Body of pancreas (tissue), 4 donors: ENCODE data around the gene MTTP. TPM values are rescaled to one million over a fixed set of nuclear protein-coding genes. Genes with fewer than 3 reads are reported as not detected.
A peak's percentile ranks its signal among the peaks of the same experiment; 100 is the strongest.

ENCODE experiments used
- ATAC-seq: fragments of 150-250 bp; one replicate; pipeline ENCODE4 v1.9.1; 2016
- DNase-seq, 4 donors: peaks; one replicate each; pipeline ENCODE4 v3.0.0-alpha.2; 2019
- H3K27ac ChIP-seq, 4 donors: fragments of 200-600 bp; sonication (generic); 1 replicate in 3 of 4; 2 replicates in 1 of 4; pipeline versions ENCODE4 v1.5.1 to v1.6.1; 2016 to 2019; ENCODE audit warnings: mild to moderate bottlenecking in 1 of 4, mixed read lengths in 1 of 4, moderate library complexity in 1 of 4
- H3K27me3 ChIP-seq, 2 donors: fragments of 200-600 bp; sonication (generic); one replicate each; pipeline ENCODE4 v1.6.0; 2016; ENCODE audit warnings: mild to moderate bottlenecking in 1 of 2
- H3K36me3 ChIP-seq, 2 donors: fragments of 200-600 bp; sonication (generic); replicated peaks in 1 of 2; 2 replicates each; pipeline ENCODE4 v1.5.1; 2016; ENCODE audit warnings: low read depth in 2 of 2; ENCODE audit not compliant: insufficient read depth in 1 of 2
- H3K4me1 ChIP-seq: fragments of 200-600 bp; sonication (generic); one replicate; pipeline ENCODE4 v1.6.0; 2016
- H3K4me3 ChIP-seq, 2 donors: fragments of 200-600 bp; sonication (generic); 1 replicate in 1 of 2; 2 replicates in 1 of 2; pipeline ENCODE4 v1.5.1; 2016 to 2019
- H3K9me3 ChIP-seq, 3 donors: fragments of 200-600 bp; sonication (generic); 1 replicate in 2 of 3; 2 replicates in 1 of 3; pipeline ENCODE4 v1.5.1; 2016
- CTCF ChIP-seq, 7 experiments: fragments of 450-650 bp in 4 of 7; fragments of 200-600 bp in 3 of 7; sonication (generic) in 3 of 7; IDR thresholded peaks; one replicate each; pipeline ENCODE4 v1.5.1; 2016 to 2019; ENCODE audit warnings: antibody characterized with exemption in 7 of 7
- POLR2A ChIP-seq, 3 donors: fragments of 450-650 bp; IDR thresholded peaks; one replicate each; pipeline ENCODE4 v1.6.1; 2016; ENCODE audit warnings: antibody characterized with exemption in 3 of 3, mild to moderate bottlenecking in 2 of 3
- whole genome bisulfite sequencing, 2 donors: methylation state at CpG; one replicate each; pipeline ENCODE4 v1.1.5; 2017; 5-methylcytosine and 5-hydroxymethylcytosine counted together
- intact Hi-C: fragments of 100-400 bp; cut with DNase I; formaldehyde crosslinking; loops from one replicate; pipeline ENCODE4 v1.15.1; 2023
- total RNA-seq, 2 donors: library from RNA; depleted of rRNA; stranded (reverse); fragments of >200 nt; gene quantifications; one replicate each; pipeline ENCODE4 v1.1.0, GENCODE V29; 2016

The MTTP gene
- total RNA-seq, 2 donors from 2014 or later: not detected

- 30 to 48% methylated on average over 1 of the region's 1 CpG for WGBS, 2 donors
- no peak overlapping the region for H3K27ac ChIP-seq
- H3K4me1 ChIP-seq: peaks cover 50% of the 10 kb centered on the region
- H3K9me3 ChIP-seq: no peaks in the 10 kb centered on the region
- ATAC-seq (peak; percentile 39), DNase-seq (no peak)
- H3K4me3 ChIP-seq: no peak overlapping the region
- intact Hi-C loops: no loop called here
- no peak for TF ChIP-seq CTCF (IDR thresholded peaks at IDR 0.05)
- TF ChIP-seq POLR2A (IDR thresholded peaks at IDR 0.05): no peak
- H3K27me3 ChIP-seq: no peaks in the 10 kb centered on the region
- no peaks in the 10 kb centered on the region for H3K36me3 ChIP-seq
Measured at GRCh38 chr4:99665983-99666382, 91.4 kb downstream of the MTTP start.

GRCh38 chr4:99668472-99668871 is 93.8 kb downstream of the MTTP start:
- Histone ChIP-seq H3K36me3 (no peaks in the 10 kb centered on the region), H3K4me1 (peaks cover 54% of the 10 kb centered on the region), H3K27me3 (no peaks in the 10 kb centered on the region), H3K4me3 (no peak overlapping the region), H3K9me3 (peaks cover 0 to 8% (median 0%) of the 10 kb centered on the region in 3 donors), H3K27ac (peak overlapping the region; percentile 17 to 68 (median 47))
- TF ChIP-seq POLR2A (IDR thresholded peaks at IDR 0.05) (no peak), CTCF (IDR thresholded peaks at IDR 0.05) (no peak)
- 24 to 67% methylated on average over 1 of the region's 1 CpG for whole genome bisulfite sequencing, 2 donors
- ATAC-seq (peak; percentile 77), DNase-seq (peak; percentile 62 to 85 (median 74))
- intact Hi-C loops: no loop called here

- no peak for DNase-seq
- H3K27ac ChIP-seq: peak overlapping the region; percentile 11 to 68 (median 47)
- WGBS, 2 donors: 50 to 51% methylated on average over 1 of the region's 1 CpG
- H3K9me3 ChIP-seq: peaks cover 0 to 8% (median 0%) of the 10 kb centered on the region in 3 donors
- intact Hi-C loops: no loop called here
- no peak overlapping the region for H3K4me3 ChIP-seq
- peaks cover 54% of the 10 kb centered on the region for H3K4me1 ChIP-seq
- H3K36me3 ChIP-seq: no peaks in the 10 kb centered on the region
- no peak for TF ChIP-seq CTCF (IDR thresholded peaks at IDR 0.05)
- no peak for TF ChIP-seq POLR2A (IDR thresholded peaks at IDR 0.05)
- no peaks in the 10 kb centered on the region for H3K27me3 ChIP-seq
- no peak for ATAC-seq
Measured at GRCh38 chr4:99669084-99669483, 94.5 kb downstream of the MTTP start.

GRCh38 chr4:99670409-99671073 is 95.9 kb downstream of the MTTP start:
- H3K4me3 ChIP-seq: no peak overlapping the region
- 47 to 54% methylated on average over 5 of the region's 5 CpGs for WGBS, 2 donors
- ATAC-seq: peak; percentile 87

More at GRCh38 chr4:99670409-99671073, 95.9 kb downstream of the MTTP start:
- intact Hi-C loops: no loop called here
- TF ChIP-seq CTCF (IDR thresholded peaks at IDR 0.05): no peak
- no peak for TF ChIP-seq POLR2A (IDR thresholded peaks at IDR 0.05)
- H3K4me1 ChIP-seq: peaks cover 44% of the 10 kb centered on the region
- H3K27ac ChIP-seq: peak overlapping the region in 3 of 4 donors; percentile 17 to 51 (median 50)
- no peaks in the 10 kb centered on the region for H3K36me3 ChIP-seq
- H3K9me3 ChIP-seq: peaks cover 0 to 8% (median 0%) of the 10 kb centered on the region in 3 donors
- DNase-seq: peak in 3 of 4 donors; percentile 37 to 54 (median 52)
- H3K27me3 ChIP-seq: no peaks in the 10 kb centered on the region

Other genes with a start within 250 kb of the MTTP start
- gene ADH1C, start 222.1 kb upstream of the MTTP start, total RNA-seq: 10 to 100 TPM; 10.9 to 38.9 TPM
- not detected for gene ADH7, start 139.5 kb upstream of the MTTP start, total RNA-seq
- gene C4orf17, start 63.8 kb upstream of the MTTP start, total RNA-seq: not detected
- 10 to 100 TPM in 1 of 2 donors, 1 to 10 TPM in 1; 3.3 to 21.8 TPM for gene TRMT10A, start 10.8 kb upstream of the MTTP start, total RNA-seq
- under 1 TPM in 1 of 2 donors, not detected in 1; under 0.01 TPM for gene C4orf54, start 83.0 kb downstream of the MTTP start, total RNA-seq
- 1 to 10 TPM; 1.3 to 2.3 TPM for gene DAPP1, start 242.0 kb downstream of the MTTP start, total RNA-seq